HCT116 (cell line): ENCODE data around the gene JAK2. TPM values are rescaled to one million over a fixed set of nuclear protein-coding genes. Genes with fewer than 3 reads are reported as not detected.

ENCODE experiments used
- ATAC-seq: fragments of 200-7000 bp; cut with Tn5 transposase; 2 replicates; pipeline ENCODE4 v1.9.1; 2020; ENCODE audit warnings: mild to moderate bottlenecking, moderate library complexity
- BruUV-seq: library from RNA; stranded (reverse); fragments of 400-500 nt; replicated peaks from 2 replicates; lab custom pipeline; 2021; lab: Mats Ljungman, UMichigan
- CTCF ChIA-PET: fragments of 300-600 bp; sonication (Branson Sonifier 250); formaldehyde crosslinking; loops from one replicate; lab custom pipeline; 2021; ENCODE audit warnings: antibody characterized with exemption; lab: Charles Lee
- POLR2A ChIA-PET: fragments of 300-600, 350-600 bp; sonication (Branson Sonifier 250); formaldehyde crosslinking; loops from one replicate; lab custom pipeline; 2021; ENCODE audit warnings: antibody characterized with exemption; lab: Charles Lee
- RAD21 ChIA-PET, 2 experiments: fragments of 300-600 bp; sonication (Branson Sonifier 250); formaldehyde crosslinking; loops; one replicate each; lab custom pipeline; 2023; ENCODE audit warnings: low total read pairs in 2 of 2; ENCODE audit not compliant: uncharacterized antibody in 2 of 2, unreplicated experiment in 2 of 2, low non-redundant PET in 1 of 2; lab: Charles Lee
- DNase-seq: peaks from one replicate; pipeline ENCODE4 v3.0.0-alpha.2; 2010; ENCODE audit warnings: low read depth, low spot score
- H2AFZ ChIP-seq: fragments of 200-600 bp; shearing (Covaris generic), sonication (generic); 2 replicates; pipeline ENCODE4 v1.6.1; 2017; ENCODE audit warnings: low read depth, mixed run types, mixed read lengths, antibody characterized with exemption, low read length; ENCODE audit not compliant: poor library complexity, severe bottlenecking
- H3K27ac ChIP-seq: 2 replicates; pipeline ENCODE4 v1.5.1; 2012; ENCODE audit warnings: low read depth, low read length
- H3K27me3 ChIP-seq: fragments of 200-600 bp; sonication (generic); 2 replicates; pipeline ENCODE4 v1.6.1; 2016; ENCODE audit warnings: mixed run types, low read length, mixed read lengths; ENCODE audit not compliant: insufficient read depth
- H3K36me3 ChIP-seq, 2 experiments: fragments of 200-500 bp in 1 of 2; fragments of 200-600 bp in 1 of 2; sonication (Bioruptor generic) in 1 of 2; sonication (generic) in 1 of 2; 2 replicates each; pipeline versions ENCODE4 v1.5.1 to v1.6.1; 2014 to 2016; ENCODE audit warnings: low read length in 2 of 2, inconsistent platforms in 1 of 2, mixed read lengths in 1 of 2, mixed run types in 1 of 2; ENCODE audit not compliant: insufficient read depth in 2 of 2, control insufficient read depth in 1 of 2
- H3K4me1 ChIP-seq, 2 experiments: fragments of 200-600 bp in 1 of 2; sonication (generic) in 1 of 2; 2 replicates each; pipeline versions ENCODE4 v1.5.1 to v1.6.1; 2012 to 2017; ENCODE audit warnings: low read length in 2 of 2, inconsistent platforms in 1 of 2, mild to moderate bottlenecking in 1 of 2, mixed read lengths in 1 of 2, mixed run types in 1 of 2, moderate library complexity in 1 of 2; ENCODE audit not compliant: insufficient read depth in 2 of 2, control insufficient read depth in 1 of 2
- H3K4me2 ChIP-seq: fragments of 200-600 bp; sonication (generic); 2 replicates; pipeline ENCODE4 v1.6.1; 2017; ENCODE audit warnings: mixed run types, low read length, mixed read lengths
- H3K4me3 ChIP-seq, 2 experiments: fragments of 200-600 bp in 1 of 2; sonication (generic) in 1 of 2; replicated peaks in 1 of 2; 2 replicates each; pipeline ENCODE4 v1.5.1; 2011 to 2016; ENCODE audit warnings: low read length in 2 of 2, control low read depth in 1 of 2, low read depth in 1 of 2, mild to moderate bottlenecking in 1 of 2, mixed read lengths in 1 of 2, mixed run types in 1 of 2
- H3K79me2 ChIP-seq: fragments of 200-600 bp; sonication (generic); 2 replicates; pipeline ENCODE4 v1.6.1; 2017; ENCODE audit warnings: mild to moderate bottlenecking, mixed run types, low read length, moderate library complexity, mixed read lengths; ENCODE audit not compliant: insufficient read depth
- H3K9ac ChIP-seq: fragments of 200-600 bp; sonication (generic); 2 replicates; pipeline ENCODE4 v1.6.1; 2016; ENCODE audit warnings: low read length, mixed read lengths
- H3K9me2 ChIP-seq: fragments of 200-600 bp; sonication (generic), shearing (Covaris generic); 2 replicates; pipeline ENCODE4 v1.6.1; 2017; ENCODE audit warnings: mixed run types, mild to moderate bottlenecking, moderate library complexity; ENCODE audit not compliant: insufficient read depth
- H3K9me3 ChIP-seq, 2 experiments: fragments of 200-500 bp in 1 of 2; fragments of 200-600 bp in 1 of 2; sonication (Bioruptor generic) in 1 of 2; sonication (generic) in 1 of 2; 2 replicates each; pipeline ENCODE4 v1.6.1; 2014 to 2017; ENCODE audit warnings: low read length in 2 of 2, mixed read lengths in 2 of 2, inconsistent platforms in 1 of 2, low read depth in 1 of 2, mild to moderate bottlenecking in 1 of 2, mixed run types in 1 of 2, moderate library complexity in 1 of 2; ENCODE audit not compliant: control insufficient read depth in 1 of 2, insufficient read depth in 1 of 2
- H4K20me1 ChIP-seq: fragments of 200-600 bp; sonication (generic), shearing (Covaris generic); 2 replicates; pipeline ENCODE4 v1.6.1; 2017; ENCODE audit warnings: mixed run types, mild to moderate bottlenecking, moderate library complexity; ENCODE audit not compliant: insufficient read depth
- CEBPB ChIP-seq: IDR thresholded peaks from 2 replicates; pipeline ENCODE4 v1.6.1; 2012; ENCODE audit warnings: low read depth
- CTCF ChIP-seq, 3 experiments: fragments of 200-600 bp in 1 of 3; sonication (generic) in 1 of 3; IDR thresholded peaks in 2 of 3; conservative IDR thresholded peaks in 1 of 3; 2 replicates each; pipeline ENCODE4 v1.5.1; 2012 to 2017; ENCODE audit warnings: low read depth in 2 of 3, low read length in 2 of 3, antibody characterized with exemption in 1 of 3, borderline replicate concordance in 1 of 3, control low read depth in 1 of 3, mild to moderate bottlenecking in 1 of 3, mixed read lengths in 1 of 3, mixed run types in 1 of 3, moderate library complexity in 1 of 3; ENCODE audit not compliant: insufficient read depth in 1 of 3
- ELF1 ChIP-seq: IDR thresholded peaks from 2 replicates; pipeline ENCODE4 v1.6.1; 2012; ENCODE audit warnings: low read depth, borderline replicate concordance
- FOSL1 ChIP-seq: IDR thresholded peaks from 2 replicates; pipeline ENCODE4 v1.6.1; 2012; ENCODE audit warnings: low read depth
- JUND ChIP-seq: IDR thresholded peaks from 2 replicates; pipeline ENCODE4 v1.6.1; 2012
- MAX ChIP-seq: IDR thresholded peaks from 2 replicates; pipeline ENCODE4 v1.6.1; 2012
- REST ChIP-seq: IDR thresholded peaks from 2 replicates; pipeline ENCODE4 v1.6.1; 2012; ENCODE audit warnings: low read depth
- SIN3A ChIP-seq: IDR thresholded peaks from 2 replicates; pipeline ENCODE4 v1.6.1; 2012; ENCODE audit warnings: low read depth
- SP1 ChIP-seq: IDR thresholded peaks from 2 replicates; pipeline ENCODE4 v1.6.1; 2012; ENCODE audit warnings: low read depth
- SRF ChIP-seq: IDR thresholded peaks from 2 replicates; pipeline ENCODE4 v1.6.1; 2012; ENCODE audit warnings: low read depth
- TCF7L2 ChIP-seq: IDR thresholded peaks from 2 replicates; pipeline ENCODE4 v1.7.0; 2011; ENCODE audit warnings: borderline replicate concordance, inconsistent platforms; ENCODE audit not compliant: insufficient read depth, insufficient read length; ENCODE audit errors: extremely low read depth
- YY1 ChIP-seq: IDR thresholded peaks from 2 replicates; pipeline ENCODE4 v1.6.1; 2011; ENCODE audit warnings: low read length, low read depth, moderate library complexity, mild to moderate bottlenecking; ENCODE audit not compliant: insufficient replicate concordance; ENCODE audit errors: extremely low read depth
- ZFX ChIP-seq: fragments of 450-650 bp; IDR thresholded peaks from 2 replicates; pipeline ENCODE4 v1.6.1; 2017
- ZNF274 ChIP-seq: fragments of 200-500 bp; sonication (Bioruptor generic); IDR thresholded peaks from 2 replicates; pipeline ENCODE4 v1.6.1; 2014; ENCODE audit warnings: mild to moderate bottlenecking, low read depth, low read length, inconsistent platforms
- intact Hi-C: fragments of 100-400 bp; cut with micrococcal nuclease; formaldehyde crosslinking; loops from 2 replicates; pipeline ENCODE4 v1.10.0; 2022
- total RNA-seq: library from RNA; stranded (reverse); gene quantifications from one replicate; pipeline ENCODE4 v1.2.1, GENCODE V29; 2021; ENCODE audit not compliant: unreplicated experiment
- TF ChIP-seq, protein P1 (sequence below): IDR thresholded peaks from 2 replicates; pipeline ENCODE4 v1.6.1; 2011; ENCODE audit warnings: mild to moderate bottlenecking, low read length, moderate library complexity; ENCODE audit not compliant: insufficient replicate concordance; ENCODE audit errors: extremely low read depth

JAK2 gene
- total RNA-seq, 1 experiment from 2014 or later, result 4.6 TPM

DNA sequence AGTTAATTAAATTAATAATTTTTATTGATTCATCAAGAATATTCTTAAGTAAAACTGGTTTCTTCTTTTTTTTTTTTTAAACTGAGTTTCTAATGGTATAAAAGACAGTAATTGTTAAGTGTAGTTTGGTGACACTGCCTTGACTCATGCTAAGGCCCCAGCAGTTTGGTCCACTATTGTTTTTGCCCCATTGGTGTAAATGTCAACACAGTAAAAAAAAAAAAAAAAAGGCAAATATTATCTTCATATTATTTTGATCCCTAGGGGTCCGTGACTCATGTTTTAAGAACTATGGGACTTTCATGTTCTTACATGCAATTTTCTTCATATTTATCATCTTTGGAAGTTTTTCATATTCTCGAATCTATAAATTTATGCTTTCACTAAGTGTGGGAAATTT lies 29.2 kb upstream of the JAK2 start (continued):
- TF ChIP-seq REST (no peak), SRF (no peak), CEBPB (no peak), SIN3A (no peak)

DNA sequence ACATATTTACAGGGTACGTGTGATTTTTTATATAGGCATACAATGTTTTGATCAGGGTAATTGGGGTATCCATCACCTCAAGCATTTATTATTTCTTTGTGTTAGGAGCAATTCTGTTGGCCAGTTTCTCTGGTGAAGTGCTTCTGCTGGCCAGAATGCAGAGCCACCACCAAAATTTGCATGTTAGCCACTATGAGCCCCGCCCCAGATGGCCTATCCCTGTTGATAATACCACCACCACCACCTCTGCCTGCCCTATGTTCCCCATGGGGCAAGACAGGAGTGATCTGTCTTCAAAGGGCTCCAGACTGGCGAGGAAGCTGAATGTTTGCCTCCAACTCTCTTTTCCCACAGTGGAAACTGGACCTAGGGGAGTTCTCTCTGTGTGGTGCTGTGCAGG lies 26.0 kb upstream of the JAK2 start:
- Histone ChIP-seq H2AFZ (no peak overlapping the region), H3K27me3 (no peaks in the 10 kb centered on the region), H3K9me2 (no peaks in the 10 kb centered on the region), H3K4me3 (no peak overlapping the region), H3K9me3 (no peaks in the 10 kb centered on the region), H3K27ac (no peak overlapping the region), H3K4me1 (no peaks in the 10 kb centered on the region), H3K36me3 (no peaks in the 10 kb centered on the region), H3K4me2 (no peak overlapping the region), H3K79me2 (no peaks in the 10 kb centered on the region), H3K9ac (no peak overlapping the region), H4K20me1 (no peaks in the 10 kb centered on the region)
- ChIA-PET POLR2A (no interaction called here), RAD21 (no interaction called here), CTCF (no interaction called here)
- intact Hi-C loops, result no loop called here
- no peak for DNase-seq
- no peak for ATAC-seq
- BruUV-seq, result no TSS peak
- TF ChIP-seq ZNF274 (no peak), FOSL1 (no peak), YY1 (no peak), ZFX (no peak), MAX (no peak), SIN3A (no peak), ELF1 (no peak), TCF7L2 (no peak), CTCF (IDR thresholded peaks at IDR 0.05 in 2 of 3, conservative IDR thresholded peaks at IDR 0.05 in 1 of 3; ENCODE audit: borderline replicate concordance in 1 of 3, insufficient read depth in 1 of 3, low read depth in 2 of 3, low read length in 2 of 3) (no peak), JUND (no peak), SP1 (no peak)
- TF ChIP-seq, protein P1, sequence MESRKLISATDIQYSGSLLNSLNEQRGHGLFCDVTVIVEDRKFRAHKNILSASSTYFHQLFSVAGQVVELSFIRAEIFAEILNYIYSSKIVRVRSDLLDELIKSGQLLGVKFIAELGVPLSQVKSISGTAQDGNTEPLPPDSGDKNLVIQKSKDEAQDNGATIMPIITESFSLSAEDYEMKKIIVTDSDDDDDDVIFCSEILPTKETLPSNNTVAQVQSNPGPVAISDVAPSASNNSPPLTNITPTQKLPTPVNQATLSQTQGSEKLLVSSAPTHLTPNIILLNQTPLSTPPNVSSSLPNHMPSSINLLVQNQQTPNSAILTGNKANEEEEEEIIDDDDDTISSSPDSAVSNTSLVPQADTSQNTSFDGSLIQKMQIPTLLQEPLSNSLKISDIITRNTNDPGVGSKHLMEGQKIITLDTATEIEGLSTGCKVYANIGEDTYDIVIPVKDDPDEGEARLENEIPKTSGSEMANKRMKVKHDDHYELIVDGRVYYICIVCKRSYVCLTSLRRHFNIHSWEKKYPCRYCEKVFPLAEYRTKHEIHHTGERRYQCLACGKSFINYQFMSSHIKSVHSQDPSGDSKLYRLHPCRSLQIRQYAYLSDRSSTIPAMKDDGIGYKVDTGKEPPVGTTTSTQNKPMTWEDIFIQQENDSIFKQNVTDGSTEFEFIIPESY, result no peak
